ENCODE measurements around the gene SFMBT1.

- TF ChIP-seq EZH2 (IDR thresholded peaks at IDR 0.05; ENCODE audit: low read depth), result no peak
- TF ChIP-seq, protein P1, sequence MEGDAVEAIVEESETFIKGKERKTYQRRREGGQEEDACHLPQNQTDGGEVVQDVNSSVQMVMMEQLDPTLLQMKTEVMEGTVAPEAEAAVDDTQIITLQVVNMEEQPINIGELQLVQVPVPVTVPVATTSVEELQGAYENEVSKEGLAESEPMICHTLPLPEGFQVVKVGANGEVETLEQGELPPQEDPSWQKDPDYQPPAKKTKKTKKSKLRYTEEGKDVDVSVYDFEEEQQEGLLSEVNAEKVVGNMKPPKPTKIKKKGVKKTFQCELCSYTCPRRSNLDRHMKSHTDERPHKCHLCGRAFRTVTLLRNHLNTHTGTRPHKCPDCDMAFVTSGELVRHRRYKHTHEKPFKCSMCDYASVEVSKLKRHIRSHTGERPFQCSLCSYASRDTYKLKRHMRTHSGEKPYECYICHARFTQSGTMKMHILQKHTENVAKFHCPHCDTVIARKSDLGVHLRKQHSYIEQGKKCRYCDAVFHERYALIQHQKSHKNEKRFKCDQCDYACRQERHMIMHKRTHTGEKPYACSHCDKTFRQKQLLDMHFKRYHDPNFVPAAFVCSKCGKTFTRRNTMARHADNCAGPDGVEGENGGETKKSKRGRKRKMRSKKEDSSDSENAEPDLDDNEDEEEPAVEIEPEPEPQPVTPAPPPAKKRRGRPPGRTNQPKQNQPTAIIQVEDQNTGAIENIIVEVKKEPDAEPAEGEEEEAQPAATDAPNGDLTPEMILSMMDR (conservative IDR thresholded peaks at IDR 0.05), result no peak
These were observed 168.8 kb downstream of the SFMBT1 start for GRCh38 chr3:52877085-52877484.

All from PC-9 (cell line).